BE2C (cell line): ENCODE results near the gene PRR5L.

ENCODE experiments used
- DNase-seq: peaks from one replicate; pipeline ENCODE4 v3.0.0-alpha.2; 2020
- H3K27me3 ChIP-seq: fragments of 250-450 bp; sonication (Bioruptor Pico); 2 replicates; pipeline ENCODE4 v1.5.1; 2020; ENCODE audit warnings: mild to moderate bottlenecking
- H3K36me3 ChIP-seq: fragments of 250-450 bp; sonication (Bioruptor Pico); 2 replicates; pipeline ENCODE4 v1.5.1; 2020; ENCODE audit warnings: mild to moderate bottlenecking
- H3K4me1 ChIP-seq: fragments of 250-450 bp; sonication (Bioruptor Pico); 2 replicates; pipeline ENCODE4 v1.5.1; 2020
- H3K4me3 ChIP-seq: 2 replicates; pipeline ENCODE4 v1.5.1; 2011; ENCODE audit warnings: low read depth, low read length
- H3K9me3 ChIP-seq: fragments of 250-450 bp; sonication (Bioruptor Pico); 2 replicates; pipeline ENCODE4 v1.5.1; 2020
- CTCF ChIP-seq: IDR thresholded peaks from 2 replicates; pipeline ENCODE4 v1.5.1; 2012; ENCODE audit warnings: mild to moderate bottlenecking, low read depth, low read length

PRR5L gene

GRCh38 chr11:36395978-36396736 lies 100.1 kb downstream of the PRR5L start:
- Histone ChIP-seq H3K4me1 (no peaks in the 10 kb centered on the region), H3K9me3 (no peaks in the 10 kb centered on the region), H3K36me3 (no peaks in the 10 kb centered on the region), H3K4me3 (no peak overlapping the region), H3K27me3 (no peaks in the 10 kb centered on the region)
- DNase-seq = no peak
- TF ChIP-seq CTCF = no peak

- H3K36me3 ChIP-seq = no peaks in the 10 kb centered on the region
- H3K4me1 ChIP-seq = no peaks in the 10 kb centered on the region
- no peaks in the 10 kb centered on the region for H3K9me3 ChIP-seq
- H3K4me3 ChIP-seq = no peak overlapping the region
- no peaks in the 10 kb centered on the region for H3K27me3 ChIP-seq
- TF ChIP-seq CTCF = no peak
- DNase-seq = no peak
Measured at GRCh38 chr11:36398231-36398953, 102.3 kb downstream of the PRR5L start.

GRCh38 chr11:36399236-36399635 lies 103.1 kb downstream of the PRR5L start:
- no peak for DNase-seq
- TF ChIP-seq CTCF = no peak
- Histone ChIP-seq H3K4me3 (no peak overlapping the region), H3K27me3 (no peaks in the 10 kb centered on the region), H3K9me3 (no peaks in the 10 kb centered on the region), H3K36me3 (no peaks in the 10 kb centered on the region), H3K4me1 (no peaks in the 10 kb centered on the region)

GRCh38 chr11:36399745-36400144 lies 103.7 kb downstream of the PRR5L start:
- no peaks in the 10 kb centered on the region for H3K9me3 ChIP-seq
- no peak overlapping the region for H3K4me3 ChIP-seq
- no peaks in the 10 kb centered on the region for H3K27me3 ChIP-seq
- H3K4me1 ChIP-seq = no peaks in the 10 kb centered on the region
- no peaks in the 10 kb centered on the region for H3K36me3 ChIP-seq
- DNase-seq = no peak
- no peak for TF ChIP-seq CTCF

GRCh38 chr11:36400766-36401455 lies 104.8 kb downstream of the PRR5L start:
- DNase-seq = no peak
- TF ChIP-seq CTCF = no peak
- Histone ChIP-seq H3K27me3 (no peaks in the 10 kb centered on the region), H3K9me3 (no peaks in the 10 kb centered on the region), H3K36me3 (no peaks in the 10 kb centered on the region), H3K4me1 (no peaks in the 10 kb centered on the region), H3K4me3 (no peak overlapping the region)
